GM12875 (cell line): Measurements from ENCODE around the gene RAB6A.
"Not testable (repeated sequence)": the region's sequence is repeated elsewhere in the genome, so short reads cannot be mapped to it uniquely, and the experiment has no call there.

ENCODE experiments used
- H3K4me3 ChIP-seq: one replicate; pipeline ENCODE4 v1.5.1; 2011; ENCODE audit warnings: low read depth, low read length, control low read depth
- TF ChIP-seq, protein P1 (sequence below): IDR thresholded peaks from 2 replicates; pipeline ENCODE4 v1.5.1; 2011; ENCODE audit warnings: low read depth, mild to moderate bottlenecking, control low read depth, inconsistent platforms, low read length, moderate library complexity, borderline replicate concordance; ENCODE audit not compliant: insufficient read depth

The RAB6A gene

DNA sequence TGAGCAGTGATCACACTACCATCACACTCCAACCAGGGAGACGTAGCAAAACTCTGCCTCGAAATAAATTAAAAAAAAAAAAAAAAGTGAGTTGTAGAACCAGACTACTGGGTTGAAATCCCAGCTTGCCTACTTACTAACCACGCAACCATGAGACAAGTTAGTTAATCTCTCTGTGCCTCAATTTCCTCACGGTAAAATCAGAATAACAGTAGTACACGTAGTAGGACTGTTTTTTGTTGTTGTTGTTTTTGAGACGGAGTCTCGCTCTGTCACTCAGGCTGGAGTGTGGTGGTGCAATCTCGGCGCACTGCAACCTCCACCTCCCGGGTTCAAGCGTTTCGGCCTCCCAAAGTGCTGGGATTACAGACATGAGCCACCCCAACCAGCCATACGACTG is 14.2 kb downstream of the RAB6A start:
- H3K4me3 ChIP-seq = no peak overlapping the region
- TF ChIP-seq, protein P1, sequence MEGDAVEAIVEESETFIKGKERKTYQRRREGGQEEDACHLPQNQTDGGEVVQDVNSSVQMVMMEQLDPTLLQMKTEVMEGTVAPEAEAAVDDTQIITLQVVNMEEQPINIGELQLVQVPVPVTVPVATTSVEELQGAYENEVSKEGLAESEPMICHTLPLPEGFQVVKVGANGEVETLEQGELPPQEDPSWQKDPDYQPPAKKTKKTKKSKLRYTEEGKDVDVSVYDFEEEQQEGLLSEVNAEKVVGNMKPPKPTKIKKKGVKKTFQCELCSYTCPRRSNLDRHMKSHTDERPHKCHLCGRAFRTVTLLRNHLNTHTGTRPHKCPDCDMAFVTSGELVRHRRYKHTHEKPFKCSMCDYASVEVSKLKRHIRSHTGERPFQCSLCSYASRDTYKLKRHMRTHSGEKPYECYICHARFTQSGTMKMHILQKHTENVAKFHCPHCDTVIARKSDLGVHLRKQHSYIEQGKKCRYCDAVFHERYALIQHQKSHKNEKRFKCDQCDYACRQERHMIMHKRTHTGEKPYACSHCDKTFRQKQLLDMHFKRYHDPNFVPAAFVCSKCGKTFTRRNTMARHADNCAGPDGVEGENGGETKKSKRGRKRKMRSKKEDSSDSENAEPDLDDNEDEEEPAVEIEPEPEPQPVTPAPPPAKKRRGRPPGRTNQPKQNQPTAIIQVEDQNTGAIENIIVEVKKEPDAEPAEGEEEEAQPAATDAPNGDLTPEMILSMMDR = no peak

DNA sequence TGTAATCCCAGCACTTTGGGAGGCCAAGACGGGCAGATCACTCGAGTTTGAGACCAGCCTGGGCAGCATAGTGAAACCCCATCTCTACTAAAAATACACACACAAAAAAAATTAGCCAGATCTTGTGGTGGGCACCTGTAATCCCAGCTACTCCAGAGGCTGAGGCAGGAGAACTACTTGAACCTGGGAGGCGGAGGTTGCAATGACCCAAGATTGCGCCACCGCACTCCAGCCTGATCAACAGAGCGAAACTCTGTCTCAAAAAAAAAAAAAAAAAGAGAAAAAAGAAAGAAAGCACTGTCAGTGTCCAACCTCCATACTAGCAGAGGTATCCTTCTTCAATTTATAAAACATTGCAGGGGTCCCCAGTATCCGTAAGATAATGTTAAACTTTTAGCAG is 17.8 kb downstream of the RAB6A start:
- TF ChIP-seq, protein P1 = no peak
- H3K4me3 ChIP-seq = no peak overlapping the region

DNA sequence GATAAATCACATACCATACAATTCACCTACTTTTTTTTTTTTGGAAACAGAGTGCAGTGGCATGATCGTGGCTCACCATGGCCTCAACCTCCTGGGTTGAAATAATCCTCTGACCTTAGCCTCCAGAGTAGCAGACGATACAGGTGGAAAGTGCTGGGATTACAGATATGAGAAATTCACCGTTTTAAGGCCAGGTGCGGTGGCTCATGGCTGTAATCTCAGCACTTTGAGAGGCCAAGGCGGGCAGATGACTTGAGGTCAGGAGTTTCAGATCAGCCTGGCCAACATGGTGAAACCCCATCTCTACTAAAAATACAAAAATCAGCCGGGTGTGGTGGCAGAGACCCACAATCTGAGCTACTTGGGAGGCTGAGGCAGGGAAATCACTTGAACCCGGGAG is 24.9 kb downstream of the RAB6A start:
- H3K4me3 ChIP-seq = not testable (repeated sequence)

DNA sequence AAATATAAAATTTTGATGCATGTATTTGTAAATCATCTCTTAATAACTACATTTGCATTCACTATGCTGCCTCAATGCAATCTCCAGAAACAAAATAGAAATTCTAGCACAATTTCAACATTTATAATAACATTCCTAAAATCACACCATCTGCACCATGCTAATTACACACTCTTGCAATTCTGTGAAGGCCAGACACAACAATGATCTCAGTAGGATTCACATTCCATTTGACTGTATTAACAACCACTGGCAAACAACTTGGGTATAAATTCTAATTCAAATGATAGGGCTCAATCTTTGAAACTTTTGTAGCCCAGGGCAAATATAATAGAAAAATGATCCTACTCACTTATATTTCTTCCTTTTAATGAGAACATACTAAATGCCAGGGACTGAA is 25.9 kb downstream of the RAB6A start:
- TF ChIP-seq, protein P1 = no peak
- H3K4me3 ChIP-seq = no peak overlapping the region

DNA sequence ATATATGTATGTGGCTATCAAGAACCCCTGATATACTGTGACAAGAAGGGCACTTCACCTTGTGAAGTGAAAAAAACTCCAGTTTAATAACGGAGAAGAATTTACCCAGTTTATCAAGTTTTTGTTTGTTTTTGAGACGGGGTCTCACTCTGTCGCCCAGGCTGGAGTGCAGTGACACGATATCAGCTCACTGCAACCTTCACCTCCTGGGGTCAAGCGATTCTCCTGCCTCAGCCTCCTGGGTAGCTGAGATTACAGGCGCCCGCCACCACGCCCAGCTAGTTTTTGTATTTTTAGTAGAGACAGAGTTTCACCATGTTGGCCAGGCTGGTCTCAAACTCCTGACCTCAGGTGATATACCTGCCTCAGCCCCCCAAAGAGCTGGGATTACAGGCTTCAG is 26.9 kb downstream of the RAB6A start:
- H3K4me3 ChIP-seq = not testable (repeated sequence)

DNA sequence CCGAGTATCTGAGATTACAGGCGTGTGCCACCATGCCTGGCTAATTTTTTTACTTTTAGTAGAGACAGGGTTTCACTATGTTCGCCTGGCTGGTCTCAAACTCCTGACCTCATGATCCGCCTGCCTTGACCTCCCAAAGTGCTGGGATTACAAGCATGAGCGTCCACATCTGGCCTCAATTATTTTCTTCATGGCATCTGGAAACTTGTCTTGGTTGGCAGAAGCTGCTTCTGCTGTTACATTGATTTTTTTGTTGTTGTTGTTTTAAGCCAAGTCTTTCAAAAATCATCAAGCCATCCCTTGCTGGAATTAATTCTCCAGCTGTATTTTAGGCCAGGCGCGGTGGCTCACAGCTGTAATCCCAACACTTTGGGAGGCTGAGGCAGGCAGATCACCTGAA is 27.9 kb downstream of the RAB6A start:
- H3K4me3 ChIP-seq = not testable (repeated sequence)

DNA sequence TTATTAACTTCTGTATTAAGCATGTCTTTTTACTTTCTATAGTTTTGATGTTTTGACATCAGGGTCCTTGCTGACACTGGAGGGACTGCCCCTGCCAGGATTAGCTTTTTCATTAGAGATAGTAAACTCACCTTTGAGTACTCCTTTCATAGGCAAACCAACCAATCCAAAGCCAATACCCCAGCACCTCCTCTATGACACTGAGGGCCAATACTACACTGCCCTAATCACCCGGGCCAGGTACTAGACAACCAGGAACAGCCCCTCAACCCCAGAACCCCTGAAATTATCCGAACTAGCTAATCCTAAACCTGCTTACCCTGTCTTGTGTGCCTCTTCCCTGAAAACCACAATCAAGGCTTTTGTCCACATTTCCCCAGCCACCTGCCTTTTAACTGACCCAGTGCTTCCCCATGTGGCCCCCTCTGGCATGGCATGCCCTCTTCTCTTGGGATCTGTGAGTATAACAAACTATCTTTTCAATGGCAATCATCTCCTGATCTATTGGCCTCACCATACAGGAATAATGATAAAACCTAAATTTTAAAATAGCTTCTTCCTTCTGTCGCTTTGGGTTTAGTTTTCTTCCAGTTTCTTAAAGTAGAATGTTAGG is 31.2 kb downstream of the RAB6A start:
- no peak overlapping the region for H3K4me3 ChIP-seq
- TF ChIP-seq, protein P1 = peak; percentile 63

DNA sequence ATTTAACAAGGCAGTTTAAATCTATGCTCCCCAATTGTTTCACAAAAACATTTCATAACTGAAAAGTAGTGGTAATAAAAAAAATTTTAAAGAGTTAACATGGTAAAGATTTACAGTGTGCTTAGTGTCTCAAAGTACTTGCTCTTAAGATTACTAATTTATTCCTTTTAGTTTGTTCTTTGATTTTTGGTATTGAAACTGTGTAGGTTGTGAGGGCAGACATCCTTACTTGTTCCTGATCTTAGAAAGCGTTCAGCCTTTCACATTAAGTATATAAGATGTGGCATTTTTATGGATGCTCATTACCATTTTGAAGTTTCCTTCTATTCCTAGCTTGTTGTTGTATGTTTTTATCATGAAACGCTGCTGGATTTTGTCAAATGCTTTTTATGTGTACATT is 32.9 kb downstream of the RAB6A start:
- H3K4me3 ChIP-seq = no peak overlapping the region
- TF ChIP-seq, protein P1 = no peak

DNA sequence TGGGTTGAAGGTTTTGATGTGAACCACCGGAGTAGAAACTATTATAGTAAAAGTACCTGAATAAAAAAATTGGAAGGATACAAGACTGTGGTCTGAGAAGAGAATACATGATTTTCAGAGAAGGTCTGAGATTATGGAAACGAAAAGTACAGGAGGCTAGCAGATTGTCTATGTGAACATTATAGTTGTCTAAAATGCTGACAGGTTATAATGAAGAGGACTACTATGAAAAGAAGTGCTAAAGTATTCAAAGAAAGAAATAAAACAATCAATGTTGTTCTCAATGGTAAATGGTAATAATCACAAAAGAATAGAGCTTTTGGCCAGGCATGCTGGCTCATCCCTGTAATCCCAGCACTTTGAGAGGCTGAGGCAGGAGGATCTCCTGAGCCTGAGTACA is 34.0 kb downstream of the RAB6A start:
- TF ChIP-seq, protein P1 = no peak
- H3K4me3 ChIP-seq = no peak overlapping the region
